Endodermal cell (in vitro differentiated cells): ENCODE results near the gene SNRPA. TPM values are rescaled to one million over a fixed set of nuclear protein-coding genes. Genes with fewer than 3 reads are reported as not detected.
A peak's percentile ranks its signal among the peaks of the same experiment; 100 is the strongest.

Source experiments
- DNase-seq: peaks from one replicate; pipeline ENCODE4 v3.0.0-alpha.2; 2017
- H3K27ac ChIP-seq: 2 replicates; pipeline ENCODE4 v1.5.1; 2013; ENCODE audit warnings: mild to moderate bottlenecking, low read depth, low read length, moderate library complexity
- H3K27me3 ChIP-seq: 2 replicates; pipeline ENCODE4 v1.6.1; 2013; ENCODE audit warnings: mild to moderate bottlenecking, low read length, moderate library complexity; ENCODE audit not compliant: insufficient read depth, control insufficient read depth, poor library complexity, severe bottlenecking
- H3K36me3 ChIP-seq: 2 replicates; pipeline ENCODE4 v1.7.0; 2013; ENCODE audit warnings: mild to moderate bottlenecking, low read length, moderate library complexity; ENCODE audit not compliant: control insufficient read depth, insufficient read depth
- H3K4me1 ChIP-seq: one replicate; pipeline ENCODE4 v1.7.0; 2013; ENCODE audit warnings: low read length; ENCODE audit not compliant: control insufficient read depth, insufficient read depth
- H3K4me3 ChIP-seq: 2 replicates; pipeline ENCODE4 v1.5.1; 2013; ENCODE audit warnings: mild to moderate bottlenecking, low read length, moderate library complexity
- H3K9ac ChIP-seq: 2 replicates; pipeline ENCODE4 v1.6.1; 2013; ENCODE audit warnings: mild to moderate bottlenecking, low read length, moderate library complexity; ENCODE audit not compliant: poor library complexity, severe bottlenecking; ENCODE audit errors: extremely low read depth
- H3K9me3 ChIP-seq: 2 replicates; pipeline ENCODE4 v1.6.1; 2013; ENCODE audit warnings: mild to moderate bottlenecking, low read length, moderate library complexity; ENCODE audit not compliant: control insufficient read depth
- H3K27ac Mint-ChIP-seq: 2 replicates; pipeline ENCODE4 v1.8.0; 2020; ENCODE audit warnings: mixed read lengths
- H3K27me3 Mint-ChIP-seq: 2 replicates; pipeline ENCODE4 v1.8.0; 2021; ENCODE audit warnings: mild to moderate bottlenecking, mixed read lengths; ENCODE audit not compliant: insufficient read depth
- H3K36me3 Mint-ChIP-seq: 2 replicates; pipeline ENCODE4 v1.8.0; 2020; ENCODE audit warnings: low read depth, mixed read lengths
- H3K4me1 Mint-ChIP-seq: 2 replicates; pipeline ENCODE4 v1.8.0; 2020; ENCODE audit warnings: mixed read lengths
- H3K4me3 Mint-ChIP-seq: 2 replicates; pipeline ENCODE4 v1.8.0; 2020; ENCODE audit warnings: mild to moderate bottlenecking, moderate library complexity, mixed read lengths
- H3K9me3 Mint-ChIP-seq: 2 replicates; pipeline ENCODE4 v1.8.0; 2020; ENCODE audit warnings: mild to moderate bottlenecking, mixed read lengths
- WGBS, 2 experiments: methylation state at CpG; one replicate each; pipeline versions ENCODE4 v1.1.5 to v1.1.7; 2013; ENCODE audit warnings: missing lambda C conversion rate in 2 of 2, mixed read lengths in 1 of 2; ENCODE audit not compliant: insufficient coverage in 1 of 2, insufficient read length in 1 of 2; 5-methylcytosine and 5-hydroxymethylcytosine counted together
- total RNA-seq, 2 donors: library from RNA; stranded (reverse); fragmentation: NEBNext Ultra II Directional in 1 of 2; extraction: Animal tissue kit (Norgen Biotek cat#: 25700) in 1 of 2; gene quantifications; 2 replicates in 1 of 2; 3 replicates in 1 of 2; pipeline ENCODE4 v1.2.1, GENCODE V29; 2021
- TF ChIP-seq, protein P1 (sequence below): fragments of 200-600 bp; sonication (generic); conservative IDR thresholded peaks from 2 replicates; pipeline ENCODE4 v1.5.0; 2021; ENCODE audit warnings: antibody characterized with exemption, mild to moderate bottlenecking

The SNRPA gene
- total RNA-seq, 2 donors from 2014 or later = 160 to 199 TPM

DNA sequence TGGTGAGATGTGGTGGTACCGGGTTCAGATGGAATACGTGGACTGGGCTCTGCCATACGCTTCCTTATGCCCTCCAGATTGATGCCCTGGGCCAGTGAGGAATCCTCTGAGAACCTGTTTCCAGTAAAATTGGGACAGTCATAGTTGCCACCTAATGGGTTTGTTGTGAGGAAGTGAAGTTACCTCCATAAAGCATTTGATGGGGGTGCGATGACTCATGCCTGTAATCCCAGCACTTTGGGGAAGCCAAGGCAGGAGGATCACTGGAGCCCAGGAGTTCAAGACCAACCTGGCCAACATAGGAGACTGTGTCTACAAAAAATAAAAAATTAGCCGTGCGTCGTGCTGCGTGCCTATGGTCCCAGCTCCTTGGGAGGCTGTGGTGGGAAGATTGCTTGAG is 4.8 kb downstream of the SNRPA start:
- H3K36me3 ChIP-seq = peaks cover 67% of the 10 kb centered on the region
- Mint-ChIP-seq H3K27ac (peak overlapping the region; percentile 61), H3K4me1 (peaks cover 12% of the 10 kb centered on the region), H3K36me3 (peaks cover 63% of the 10 kb centered on the region), H3K9me3 (no peaks in the 10 kb centered on the region), H3K27me3 (no peaks in the 10 kb centered on the region), H3K4me3 (no peak overlapping the region)
- no peak overlapping the region for H3K27ac ChIP-seq
- no peaks in the 10 kb centered on the region for H3K4me1 ChIP-seq
- H3K9ac ChIP-seq = no peak overlapping the region
- no peaks in the 10 kb centered on the region for H3K9me3 ChIP-seq
- TF ChIP-seq, protein P1, sequence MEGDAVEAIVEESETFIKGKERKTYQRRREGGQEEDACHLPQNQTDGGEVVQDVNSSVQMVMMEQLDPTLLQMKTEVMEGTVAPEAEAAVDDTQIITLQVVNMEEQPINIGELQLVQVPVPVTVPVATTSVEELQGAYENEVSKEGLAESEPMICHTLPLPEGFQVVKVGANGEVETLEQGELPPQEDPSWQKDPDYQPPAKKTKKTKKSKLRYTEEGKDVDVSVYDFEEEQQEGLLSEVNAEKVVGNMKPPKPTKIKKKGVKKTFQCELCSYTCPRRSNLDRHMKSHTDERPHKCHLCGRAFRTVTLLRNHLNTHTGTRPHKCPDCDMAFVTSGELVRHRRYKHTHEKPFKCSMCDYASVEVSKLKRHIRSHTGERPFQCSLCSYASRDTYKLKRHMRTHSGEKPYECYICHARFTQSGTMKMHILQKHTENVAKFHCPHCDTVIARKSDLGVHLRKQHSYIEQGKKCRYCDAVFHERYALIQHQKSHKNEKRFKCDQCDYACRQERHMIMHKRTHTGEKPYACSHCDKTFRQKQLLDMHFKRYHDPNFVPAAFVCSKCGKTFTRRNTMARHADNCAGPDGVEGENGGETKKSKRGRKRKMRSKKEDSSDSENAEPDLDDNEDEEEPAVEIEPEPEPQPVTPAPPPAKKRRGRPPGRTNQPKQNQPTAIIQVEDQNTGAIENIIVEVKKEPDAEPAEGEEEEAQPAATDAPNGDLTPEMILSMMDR = no peak
- WGBS, 2 experiments = 92 to 99% methylated on average over 8 of the region's 8 CpGs
- H3K27me3 ChIP-seq = no peaks in the 10 kb centered on the region
- H3K4me3 ChIP-seq = peak overlapping the region; percentile 41
- no peak for DNase-seq

DNA sequence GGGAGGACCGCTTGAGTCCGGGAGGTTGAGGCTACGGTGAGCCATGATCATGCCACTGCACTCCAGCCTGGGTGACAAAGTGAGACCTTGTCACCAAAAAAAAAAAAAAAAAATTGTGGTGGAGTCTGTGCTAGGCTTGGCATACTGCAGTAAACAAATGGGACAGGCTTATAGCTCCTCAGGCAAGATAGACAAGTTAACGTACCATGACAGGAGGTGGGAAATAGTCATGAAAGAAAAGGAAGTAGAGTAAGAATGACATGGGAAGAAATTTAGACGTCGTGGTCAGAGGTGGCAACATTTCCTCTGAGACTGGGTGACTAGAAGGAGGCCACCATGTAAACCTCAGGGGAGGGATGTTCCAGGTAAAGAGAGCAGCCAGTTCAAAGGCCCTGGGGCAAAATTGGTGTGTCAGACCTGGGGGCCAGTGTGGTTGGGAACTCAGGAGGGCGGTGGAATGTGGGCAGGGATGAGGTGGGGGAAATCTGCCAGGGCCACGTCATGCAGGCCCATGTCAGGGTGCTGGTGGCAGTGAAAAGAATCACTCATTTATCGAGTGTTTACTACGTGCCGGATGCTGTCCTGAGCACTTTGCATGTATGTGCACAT is 5.6 kb downstream of the SNRPA start:
- Histone ChIP-seq H3K9ac (no peak overlapping the region), H3K4me1 (no peaks in the 10 kb centered on the region), H3K36me3 (peaks cover 74% of the 10 kb centered on the region), H3K9me3 (no peaks in the 10 kb centered on the region), H3K27ac (no peak overlapping the region), H3K4me3 (no peak overlapping the region), H3K27me3 (no peaks in the 10 kb centered on the region)
- no peaks in the 10 kb centered on the region for H3K27me3 Mint-ChIP-seq
- peak overlapping the region; percentile 26 for H3K27ac Mint-ChIP-seq
- 95 to 97% methylated on average over 7 to 10 of the region's 11 CpGs for WGBS, 2 experiments
- peaks cover 12% of the 10 kb centered on the region for H3K4me1 Mint-ChIP-seq
- TF ChIP-seq, protein P1 = no peak
- no peak for DNase-seq
- H3K4me3 Mint-ChIP-seq = no peak overlapping the region
- peaks cover 68% of the 10 kb centered on the region for H3K36me3 Mint-ChIP-seq
- no peaks in the 10 kb centered on the region for H3K9me3 Mint-ChIP-seq

DNA sequence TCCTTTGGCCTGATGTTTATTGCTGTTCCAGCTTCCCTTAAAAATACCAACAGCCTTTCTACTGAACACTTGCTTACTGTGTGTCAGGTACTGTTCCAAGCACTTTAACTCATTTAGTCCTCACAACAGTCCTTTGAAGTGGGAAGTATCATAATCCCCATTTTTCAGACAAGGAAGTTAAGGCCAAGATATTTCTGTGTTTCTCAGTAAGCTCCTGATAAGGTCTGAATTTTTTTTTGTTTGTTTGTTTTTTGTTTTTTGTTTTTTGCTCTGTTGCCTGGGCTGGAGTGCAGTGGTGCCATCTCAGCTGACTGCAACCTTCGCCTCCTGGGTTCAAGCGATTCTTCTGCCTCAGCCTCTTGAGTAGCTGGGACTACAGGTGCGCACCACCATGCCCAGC is 7.5 kb downstream of the SNRPA start:
- WGBS, 2 experiments = 94 to 100% methylated on average over 1 to 3 of the region's 3 CpGs
- H3K9me3 Mint-ChIP-seq = no peaks in the 10 kb centered on the region
- Histone ChIP-seq H3K27ac (no peak overlapping the region), H3K4me3 (no peak overlapping the region), H3K36me3 (peaks cover 87% of the 10 kb centered on the region), H3K4me1 (no peaks in the 10 kb centered on the region), H3K9me3 (no peaks in the 10 kb centered on the region), H3K27me3 (no peaks in the 10 kb centered on the region), H3K9ac (no peak overlapping the region)
- H3K36me3 Mint-ChIP-seq = peaks cover 75% of the 10 kb centered on the region
- H3K27me3 Mint-ChIP-seq = no peaks in the 10 kb centered on the region
- DNase-seq = no peak
- H3K4me3 Mint-ChIP-seq = no peak overlapping the region
- H3K4me1 Mint-ChIP-seq = peaks cover 8% of the 10 kb centered on the region
- H3K27ac Mint-ChIP-seq = no peak overlapping the region
- TF ChIP-seq, protein P1 = no peak
